HepG2 (cell line): Measurements from ENCODE around the gene PPP2R2D. TPM values are rescaled to one million over a fixed set of nuclear protein-coding genes. Genes with fewer than 3 reads are reported as not detected.

Source experiments
- ATAC-seq: fragments of 200-7000 bp; cut with Tn5 transposase; 3 replicates; pipeline ENCODE4 v1.9.1; 2020; ENCODE audit warnings: mild to moderate bottlenecking, moderate library complexity
- BruUV-seq: library from RNA; stranded (reverse); fragments of 400-500 nt; replicated peaks from 2 replicates; lab custom pipeline; 2021; lab: Mats Ljungman, UMichigan
- CTCF ChIA-PET: fragments of 300-600 bp; formaldehyde crosslinking; extraction: SDS; loops from one replicate; lab custom pipeline; 2021; ENCODE audit warnings: low total read pairs, inconsistent platforms, low intra/inter-chr PET ratio; lab: Yijun Ruan, JAX
- POLR2A ChIA-PET: fragments of 350-600 bp; sonication (Branson Sonifier 250); formaldehyde crosslinking; loops from one replicate; lab custom pipeline; 2020; ENCODE audit warnings: antibody characterized with exemption, inconsistent platforms; lab: Yijun Ruan, JAX
- DNase-seq: peaks from one replicate; pipeline ENCODE4 v3.0.0-alpha.2; 2015; ENCODE audit warnings: low spot score
- FAIRE-seq: peaks from 3 replicates; lab custom pipeline; 2011; peaks lifted over from hg19 to GRCh38; lab: Jason Lieb, UNC
- H2AFZ ChIP-seq: one replicate; pipeline ENCODE4 v1.6.1; 2011; ENCODE audit warnings: low read length, inconsistent platforms
- H3K27ac ChIP-seq: fragments of 300-600 bp; 3 replicates; pipeline ENCODE4 v1.8.0; 2011; ENCODE audit warnings: mixed run types, mild to moderate bottlenecking, mixed read lengths, low read length, inconsistent platforms; ENCODE audit not compliant: insufficient read depth; ENCODE audit errors: extremely low read length
- H3K27me3 ChIP-seq, 2 experiments: fragments of 200-600 bp in 1 of 2; 2 replicates in 1 of 2; 3 replicates in 1 of 2; pipeline versions ENCODE4 v1.6.0 to v1.8.0; 2011; ENCODE audit warnings: low read length in 2 of 2, mild to moderate bottlenecking in 2 of 2, moderate library complexity in 2 of 2, inconsistent platforms in 1 of 2; ENCODE audit not compliant: insufficient read depth in 2 of 2, control insufficient read depth in 1 of 2
- H3K36me3 ChIP-seq, 2 experiments: fragments of 200-600 bp in 1 of 2; replicated peaks in 1 of 2; 2 replicates in 1 of 2; 3 replicates in 1 of 2; pipeline versions ENCODE4 v1.5.1 to v1.8.0; 2011; ENCODE audit warnings: low read length in 2 of 2, inconsistent platforms in 1 of 2; ENCODE audit not compliant: insufficient read depth in 2 of 2, control insufficient read depth in 1 of 2
- H3K4me1 ChIP-seq: 2 replicates; pipeline ENCODE4 v1.5.1; 2012; ENCODE audit warnings: low read length, inconsistent platforms; ENCODE audit not compliant: insufficient read depth
- H3K4me2 ChIP-seq: 2 replicates; pipeline ENCODE4 v1.6.0; 2011; ENCODE audit warnings: low read depth, low read length, inconsistent platforms
- H3K4me3 ChIP-seq, 3 experiments: fragments of 200-600 bp in 1 of 3; sonication (generic), shearing (Covaris generic) in 1 of 3; replicated peaks in 1 of 3; 2 replicates each; pipeline ENCODE4 v1.5.1; 2011 to 2016; ENCODE audit warnings: low read length in 3 of 3, inconsistent platforms in 2 of 3, low read depth in 2 of 3, mild to moderate bottlenecking in 2 of 3, control low read depth in 1 of 3, mixed read lengths in 1 of 3; ENCODE audit not compliant: insufficient read depth in 1 of 3
- H3K79me2 ChIP-seq: one replicate; pipeline ENCODE4 v1.6.1; 2011; ENCODE audit warnings: low read length, inconsistent platforms; ENCODE audit not compliant: insufficient read depth
- H3K9ac ChIP-seq: 2 replicates; pipeline ENCODE4 v1.6.0; 2011; ENCODE audit warnings: mild to moderate bottlenecking, low read depth, low read length, inconsistent platforms; ENCODE audit not compliant: insufficient read depth
- H3K9me3 ChIP-seq: 2 replicates; pipeline ENCODE4 v1.5.1; 2012; ENCODE audit warnings: mild to moderate bottlenecking, low read length
- H4K20me1 ChIP-seq: 2 replicates; pipeline ENCODE4 v1.6.0; 2011; ENCODE audit warnings: inconsistent platforms, mild to moderate bottlenecking, low read length, moderate library complexity; ENCODE audit not compliant: insufficient read depth
- ARNT2 ChIP-seq: sonication (generic); formaldehyde crosslinking; IDR thresholded peaks from 2 replicates; pipeline ENCODE4 v1.8.0; 2022; ENCODE audit warnings: mild to moderate bottlenecking, low read depth, missing genetic modification reagents, moderate library complexity
- FOXA1 ChIP-seq, 2 experiments: fragments of 450-650 bp in 1 of 2; sonication (generic) in 1 of 2; formaldehyde crosslinking in 1 of 2; IDR thresholded peaks; 2 replicates each; pipeline versions ENCODE4 v1.4.0 to v1.6.1; 2016 to 2020; ENCODE audit warnings: missing genetic modification reagents in 1 of 2
- NR2F1 ChIP-seq, 2 experiments: fragments of 450-650 bp in 1 of 2; formaldehyde crosslinking in 1 of 2; IDR thresholded peaks; 2 replicates each; pipeline versions ENCODE4 v1.5.0 to v1.6.1; 2016 to 2020; ENCODE audit warnings: mild to moderate bottlenecking in 1 of 2, missing compliant biosample characterization in 1 of 2, missing genetic modification reagents in 1 of 2, moderate library complexity in 1 of 2
- SP140L ChIP-seq: sonication (generic); formaldehyde crosslinking; IDR thresholded peaks from 2 replicates; pipeline ENCODE4 v1.4.0; 2020; ENCODE audit warnings: missing genetic modification reagents, borderline replicate concordance
- TCF7L2 ChIP-seq: IDR thresholded peaks from 2 replicates; pipeline ENCODE4 v1.6.1; 2011; ENCODE audit warnings: mild to moderate bottlenecking, low read depth, low read length, moderate library complexity
- THRA ChIP-seq: sonication (generic); formaldehyde crosslinking; IDR thresholded peaks from 2 replicates; pipeline ENCODE4 v1.4.0; 2020; ENCODE audit warnings: missing genetic modification reagents, borderline replicate concordance
- THYN1 ChIP-seq: sonication (generic); formaldehyde crosslinking; IDR thresholded peaks from 2 replicates; pipeline ENCODE4 v1.8.1; 2023; ENCODE audit warnings: low read depth, mild to moderate bottlenecking, moderate library complexity, missing genetic modification reagents, borderline replicate concordance
- ZNF12 ChIP-seq: sonication (generic); formaldehyde crosslinking; IDR thresholded peaks from 2 replicates; pipeline ENCODE4 v1.5.0; 2020; ENCODE audit warnings: missing genetic modification reagents
- ZNF121 ChIP-seq: sonication (generic); formaldehyde crosslinking; IDR thresholded peaks from 2 replicates; pipeline ENCODE4 v1.5.0; 2020; ENCODE audit warnings: mild to moderate bottlenecking, missing genetic modification reagents
- ZNF253 ChIP-seq: sonication (generic); formaldehyde crosslinking; IDR thresholded peaks from 2 replicates; pipeline ENCODE4 v1.8.0; 2022; ENCODE audit warnings: mild to moderate bottlenecking, missing genetic modification reagents, borderline replicate concordance
- ZNF354B ChIP-seq: sonication (generic); formaldehyde crosslinking; IDR thresholded peaks from 2 replicates; pipeline ENCODE4 v1.8.0; 2022; ENCODE audit warnings: mild to moderate bottlenecking, missing genetic modification reagents
- ZNF572 ChIP-seq: sonication (generic); formaldehyde crosslinking; IDR thresholded peaks from 2 replicates; pipeline ENCODE4 v1.5.1; 2020; ENCODE audit warnings: mild to moderate bottlenecking, missing genetic modification reagents
- ZNF770 ChIP-seq: sonication (generic); formaldehyde crosslinking; IDR thresholded peaks from 2 replicates; pipeline ENCODE4 v1.5.0; 2020; ENCODE audit warnings: mild to moderate bottlenecking, missing genetic modification reagents
- WGBS: methylation state at CpG from one replicate; pipeline ENCODE4 v1.1.6; 2017; ENCODE audit warnings: low lambda C conversion rate; 5-methylcytosine and 5-hydroxymethylcytosine counted together
- in situ Hi-C: cut with HindIII; loops from 2 replicates; pipeline ENCODE4 v1.10.0; 2017; ENCODE audit warnings: low pct_unique_long_range_greater_than_20kb; ENCODE audit not compliant: extremely low pct_ligation_motif_present
- intact Hi-C: fragments of 100-400 bp; cut with micrococcal nuclease; formaldehyde crosslinking; loops from one replicate; pipeline ENCODE4 v1.10.0; 2022; ENCODE audit not compliant: unreplicated experiment
- polyA plus RNA-seq, 8 experiments: library from polyadenylated mRNA; depleted of rRNA in 3 of 8; stranded (reverse) in 7 of 8; unstranded in 1 of 8; fragments of >200 nt; fragmentation: Illumina TruSeq in 4 of 8; extraction: Trizol in 4 of 8; gene quantifications; 2 replicates each; pipeline versions ENCODE4 v1.2.1 to v1.2.3, GENCODE V29; 2011 to 2016; ENCODE audit warnings: low read depth in 4 of 8, missing spikeins in 1 of 8, mixed read lengths in 1 of 8; ENCODE audit not compliant: insufficient read depth in 1 of 8
- total RNA-seq, 5 experiments: library from RNA; depleted of rRNA; stranded (reverse); fragments of >200 nt; fragmentation: Illumina TruSeq; extraction: Trizol; gene quantifications; 2 replicates each; pipeline ENCODE4 v1.2.3, GENCODE V29; 2016; ENCODE audit warnings: low read depth in 1 of 5

PPP2R2D gene
- total and polyA plus RNA-seq, 2 of the 13 experiments (the other 11 are each of a cell fraction or from before 2014, with no cell fraction given) = 32.7 to 33.2 TPM

GRCh38 chr10:131979821-131980270 lies 79.0 kb downstream of the PPP2R2D start (continued):
- TF ChIP-seq ARNT2 (no peak), TCF7L2 (no peak), NR2F1 (CRISPR knock-in tag; IDR thresholded peaks at IDR 0.05) (no peak), ZNF572 (no peak), THYN1 (no peak), ZNF253 (CRISPR knock-in tag) (no peak), THRA (0 out of 2 replicates have a peak, but pooled peaks have one; percentile 17), ZNF354B (CRISPR knock-in tag) (no peak), FOXA1 (IDR thresholded peaks at IDR 0.05) (no peak), FOXA1 (CRISPR knock-in tag; IDR thresholded peaks at IDR 0.05) (peak; percentile 76), ZNF12 (CRISPR knock-in tag) (0 out of 2 replicates have a peak, but pooled peaks have one; percentile 8)
- TF ChIP-seq, all 625 proteins: peak for 42

- peak overlapping the region; percentile 91 for H3K4me2 ChIP-seq
- ChIA-PET CTCF (no interaction called here), POLR2A (interaction anchor here (1.4 to 4.3 kb wide), 4 partner anchors 9 to 80 kb away, joined by 5 to 49 read pairs (median 13); partner anchors contain the start of gene PPP2R2D)
- in situ Hi-C loops = no loop called here
- no TSS peak for BruUV-seq
- H3K9ac ChIP-seq = peak overlapping the region; percentile 91
- H3K9me3 ChIP-seq = no peaks in the 10 kb centered on the region
- intact Hi-C loops = loop anchor here (2.0 kb wide), 1 partner anchor 16 kb away; no protein-coding TSS in a partner anchor
- 9% methylated on average over 8 of the region's 8 CpGs for WGBS
- no peaks in the 10 kb centered on the region; a peak in 1 of 5 replicates for H3K27me3 ChIP-seq
- TF ChIP-seq ZNF770 (CRISPR knock-in tag) (peak; percentile 79), SP140L (no peak), ZNF121 (CRISPR knock-in tag) (peak; percentile 86)
- FAIRE-seq (no peak), ATAC-seq (no peak), DNase-seq (no peak)
- no peak overlapping the region for H2AFZ ChIP-seq
- peaks cover 66% of the 10 kb centered on the region for H3K4me1 ChIP-seq
- H4K20me1 ChIP-seq = peaks cover 56% of the 10 kb centered on the region
- peaks cover 63% of the 10 kb centered on the region for H3K79me2 ChIP-seq
- peaks cover 6 to 21% of the 10 kb centered on the region in 2 experiments; a peak in 4 of 5 replicates for H3K36me3 ChIP-seq
- peak overlapping the region; percentile 88 to 98 (median 91) for H3K4me3 ChIP-seq
- peak overlapping the region; percentile 64 for H3K27ac ChIP-seq
Measured at GRCh38 chr10:131980321-131980720, 79.5 kb downstream of the PPP2R2D start.
